BE2C (cell line): Measurements from ENCODE around the gene IQCE.
A peak's percentile ranks its signal among the peaks of the same experiment; 100 is the strongest.

Experiments used
- DNase-seq: peaks from one replicate; pipeline ENCODE4 v3.0.0-alpha.2; 2020
- H3K27me3 ChIP-seq: fragments of 250-450 bp; sonication (Bioruptor Pico); 2 replicates; pipeline ENCODE4 v1.5.1; 2020; ENCODE audit warnings: mild to moderate bottlenecking
- H3K36me3 ChIP-seq: fragments of 250-450 bp; sonication (Bioruptor Pico); 2 replicates; pipeline ENCODE4 v1.5.1; 2020; ENCODE audit warnings: mild to moderate bottlenecking
- H3K4me1 ChIP-seq: fragments of 250-450 bp; sonication (Bioruptor Pico); 2 replicates; pipeline ENCODE4 v1.5.1; 2020
- H3K4me3 ChIP-seq: 2 replicates; pipeline ENCODE4 v1.5.1; 2011; ENCODE audit warnings: low read depth, low read length
- H3K9me3 ChIP-seq: fragments of 250-450 bp; sonication (Bioruptor Pico); 2 replicates; pipeline ENCODE4 v1.5.1; 2020
- CTCF ChIP-seq: IDR thresholded peaks from 2 replicates; pipeline ENCODE4 v1.5.1; 2012; ENCODE audit warnings: mild to moderate bottlenecking, low read depth, low read length

Gene IQCE

DNA sequence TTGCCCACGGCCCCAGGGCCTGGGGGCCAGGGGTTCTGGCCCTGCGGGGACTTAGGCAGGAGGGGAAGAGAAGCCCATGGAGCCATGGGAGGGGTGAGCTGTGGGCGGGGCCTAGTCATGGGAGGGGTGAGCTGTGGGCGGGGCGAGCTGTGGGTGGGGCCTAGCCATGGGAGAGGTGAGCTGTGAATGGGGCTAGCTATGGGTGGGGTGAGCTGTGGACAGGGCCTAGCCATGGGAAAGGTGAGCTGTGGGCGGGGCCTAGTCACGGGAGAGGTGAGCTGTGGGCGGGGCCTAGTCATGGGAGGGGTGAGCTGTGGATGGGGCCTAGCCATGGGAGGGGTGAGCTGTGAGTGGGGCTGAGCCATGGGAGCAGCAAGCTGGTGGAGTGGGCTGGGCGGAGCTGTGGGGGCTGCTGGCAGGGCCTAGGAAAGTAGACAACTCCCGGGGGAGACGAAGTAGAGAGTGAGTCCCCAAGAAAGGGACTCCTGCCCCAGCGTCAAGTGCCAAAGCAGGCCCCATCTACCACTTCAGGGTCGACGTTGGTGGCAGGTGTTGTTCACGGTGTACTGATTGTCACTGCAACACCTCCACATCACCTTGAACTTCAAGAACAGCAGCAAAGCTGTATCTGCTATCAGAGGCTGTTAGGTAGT, 53.8 kb downstream of the IQCE start:
- H3K4me1 ChIP-seq, result peaks cover 28% of the 10 kb centered on the region
- no peaks in the 10 kb centered on the region for H3K9me3 ChIP-seq
- DNase-seq, result no peak
- H3K4me3 ChIP-seq, result no peak overlapping the region
- TF ChIP-seq CTCF, result no peak
- no peaks in the 10 kb centered on the region for H3K36me3 ChIP-seq
- no peaks in the 10 kb centered on the region for H3K27me3 ChIP-seq

- H3K4me1 ChIP-seq, result peaks cover 35% of the 10 kb centered on the region
- no peak for DNase-seq
- no peaks in the 10 kb centered on the region for H3K9me3 ChIP-seq
- no peaks in the 10 kb centered on the region for H3K27me3 ChIP-seq
- no peaks in the 10 kb centered on the region for H3K36me3 ChIP-seq
- H3K4me3 ChIP-seq, result peak overlapping the region; percentile 1; the same call in 1 of the 2 replicates
- no peak for TF ChIP-seq CTCF
Observed at GRCh38 chr7:2613098-2613930, 54.5 kb downstream of the IQCE start.

DNA sequence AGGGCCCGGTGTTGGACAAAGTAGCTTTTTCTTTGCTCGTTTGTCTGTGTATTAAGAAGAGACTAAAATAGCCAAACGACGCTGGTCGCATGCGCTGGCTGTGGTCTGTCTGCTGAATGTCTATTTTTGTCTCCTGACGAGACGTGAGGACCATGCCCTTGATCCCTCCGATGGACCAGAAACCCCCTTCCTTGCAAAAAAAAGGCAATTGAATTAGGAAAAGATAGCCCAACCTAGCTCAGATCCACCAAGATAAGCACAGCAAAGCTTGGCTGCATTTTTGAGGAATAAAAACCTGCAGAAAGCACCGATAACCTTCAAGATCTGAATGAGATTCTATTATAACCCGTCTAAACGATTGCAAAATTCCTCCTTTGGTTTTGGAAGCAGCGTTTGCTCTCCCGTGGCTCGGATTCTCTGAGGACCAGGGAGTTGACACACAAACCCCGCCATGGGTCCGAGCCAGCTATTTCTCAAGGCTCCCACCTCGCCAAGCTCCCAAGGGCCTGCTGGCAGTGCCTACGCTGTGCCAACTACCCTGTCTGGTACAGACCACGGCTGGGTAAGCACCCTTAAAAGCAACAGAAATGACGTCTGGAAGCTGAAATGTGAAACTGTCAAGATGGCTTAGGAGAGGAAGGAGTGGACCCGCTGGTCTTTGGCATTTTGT, 55.3 kb downstream of the IQCE start:
- Histone ChIP-seq H3K9me3 (no peaks in the 10 kb centered on the region), H3K36me3 (no peaks in the 10 kb centered on the region), H3K27me3 (no peaks in the 10 kb centered on the region), H3K4me3 (peak overlapping the region; percentile 1), H3K4me1 (peaks cover 39% of the 10 kb centered on the region)
- no peak for DNase-seq
- TF ChIP-seq CTCF, result no peak

- Histone ChIP-seq H3K4me3 (peak overlapping the region; percentile 1), H3K36me3 (no peaks in the 10 kb centered on the region), H3K27me3 (no peaks in the 10 kb centered on the region), H3K9me3 (no peaks in the 10 kb centered on the region), H3K4me1 (peaks cover 39% of the 10 kb centered on the region)
- no peak for TF ChIP-seq CTCF
- DNase-seq, result peak; percentile 52
Observed at GRCh38 chr7:2614631-2615330, 56.0 kb downstream of the IQCE start.

GRCh38 chr7:2616387-2617324, 57.9 kb downstream of the IQCE start:
- peak overlapping the region; percentile 40 for H3K4me3 ChIP-seq
- H3K27me3 ChIP-seq, result no peaks in the 10 kb centered on the region
- peaks cover 42% of the 10 kb centered on the region for H3K4me1 ChIP-seq
- DNase-seq, result peak; percentile 51
- H3K9me3 ChIP-seq, result no peaks in the 10 kb centered on the region
- H3K36me3 ChIP-seq, result no peaks in the 10 kb centered on the region
- TF ChIP-seq CTCF, result no peak
